NCI-H146 treated with DMSO at 0.1 percent for 48 hours (cell line): ENCODE measurements around the gene MYBPHL.

ENCODE experiments used
- DNase-seq: peaks from one replicate; lab custom pipeline; 2025; ENCODE audit not compliant: unreplicated experiment; lab: John Stamatoyannopoulos, UW

MYBPHL gene, protein sequence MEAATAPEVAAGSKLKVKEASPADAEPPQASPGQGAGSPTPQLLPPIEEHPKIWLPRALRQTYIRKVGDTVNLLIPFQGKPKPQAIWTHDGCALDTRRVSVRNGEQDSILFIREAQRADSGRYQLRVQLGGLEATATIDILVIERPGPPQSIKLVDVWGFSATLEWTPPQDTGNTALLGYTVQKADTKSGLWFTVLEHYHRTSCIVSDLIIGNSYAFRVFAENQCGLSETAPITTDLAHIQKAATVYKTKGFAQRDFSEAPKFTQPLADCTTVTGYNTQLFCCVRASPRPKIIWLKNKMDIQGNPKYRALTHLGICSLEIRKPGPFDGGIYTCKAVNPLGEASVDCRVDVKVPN

DNA sequence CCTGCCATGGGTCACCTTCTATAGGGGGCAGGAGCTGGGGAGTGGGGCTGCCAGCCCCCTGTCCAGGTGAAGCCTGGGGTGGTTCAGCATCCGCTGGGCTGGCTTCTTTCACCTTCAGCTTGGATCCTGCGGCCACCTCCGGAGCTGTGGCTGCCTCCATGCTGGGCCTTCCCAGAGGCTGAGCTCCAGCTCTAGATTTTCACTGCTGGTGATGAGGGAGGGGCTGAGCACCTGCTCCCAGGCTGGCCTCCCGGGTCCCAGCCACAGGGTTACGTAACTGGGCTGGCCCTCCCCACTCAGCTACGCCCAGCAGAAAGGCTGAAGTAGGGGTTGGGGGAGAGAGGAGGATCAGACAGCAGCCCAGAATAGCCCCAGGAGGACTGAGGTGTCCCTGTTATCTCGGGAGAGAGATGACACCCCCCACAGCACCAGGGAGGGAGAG, at the start of gene MYBPHL:
TSS of gene MYBPHL (minus strand) at position 180 of the 442 bp plus-strand sequence. CDS start at position 160, 20 bp downstream.
- no peak for DNase-seq

DNA sequence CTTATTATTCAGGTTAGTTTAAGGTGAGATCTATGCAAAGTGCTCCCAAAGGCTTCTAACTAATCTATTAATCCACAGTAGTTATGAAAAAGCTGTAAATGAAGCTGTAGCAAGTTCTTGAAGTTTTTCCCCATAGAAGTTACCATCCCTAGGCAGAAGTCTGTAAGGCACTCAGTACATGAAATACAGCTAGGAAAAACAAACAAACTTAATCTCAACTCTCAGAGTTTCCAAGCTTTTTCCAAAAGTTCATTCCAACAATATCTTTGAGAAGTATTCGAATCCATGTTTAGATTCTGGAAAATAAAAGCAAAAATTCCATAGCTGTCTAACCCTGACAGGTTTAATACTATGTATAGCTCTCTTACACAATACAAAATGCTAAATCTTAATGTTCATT, 49.7 kb upstream of the MYBPHL start:
- no peak for DNase-seq

DNA sequence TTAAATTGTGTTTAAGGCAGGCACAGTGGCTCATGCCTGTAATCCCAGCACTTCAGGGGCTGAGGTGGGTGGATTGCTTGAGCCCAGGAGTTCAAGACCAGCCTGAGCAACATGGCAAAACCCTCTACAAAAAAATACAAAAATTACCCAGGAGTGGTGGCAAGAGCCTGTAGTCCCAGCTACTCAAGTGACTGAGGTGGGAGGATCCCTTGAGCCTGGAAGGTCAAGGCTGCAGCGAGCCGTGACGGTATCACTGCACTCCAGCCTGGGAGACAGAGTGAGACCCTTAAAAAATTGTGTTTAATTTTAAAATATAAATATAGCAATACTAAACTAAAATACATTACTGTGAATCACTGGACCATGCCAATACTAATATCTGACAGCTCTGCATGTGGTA, 48.1 kb upstream of the MYBPHL start:
- no peak for DNase-seq

DNA sequence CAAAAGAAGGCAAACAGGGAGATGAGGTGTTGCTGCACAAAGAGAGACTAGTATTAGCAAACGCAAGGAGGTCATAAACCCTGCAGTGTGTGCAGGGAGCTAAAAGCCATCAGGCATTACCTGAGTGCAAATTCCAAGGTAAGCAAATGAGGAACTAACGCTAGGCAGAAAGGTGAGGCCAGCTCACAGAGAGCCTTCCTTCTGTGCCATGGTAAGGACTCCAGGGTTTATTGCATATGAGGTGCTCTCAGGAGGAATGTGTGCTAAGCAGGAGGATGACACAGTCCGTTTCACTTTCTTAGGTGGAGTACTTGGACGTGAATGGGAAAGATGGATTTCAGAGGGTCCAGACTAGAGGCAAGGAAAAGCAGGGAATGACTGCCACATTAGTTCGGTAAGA, 44.6 kb upstream of the MYBPHL start:
- no peak for DNase-seq

DNA sequence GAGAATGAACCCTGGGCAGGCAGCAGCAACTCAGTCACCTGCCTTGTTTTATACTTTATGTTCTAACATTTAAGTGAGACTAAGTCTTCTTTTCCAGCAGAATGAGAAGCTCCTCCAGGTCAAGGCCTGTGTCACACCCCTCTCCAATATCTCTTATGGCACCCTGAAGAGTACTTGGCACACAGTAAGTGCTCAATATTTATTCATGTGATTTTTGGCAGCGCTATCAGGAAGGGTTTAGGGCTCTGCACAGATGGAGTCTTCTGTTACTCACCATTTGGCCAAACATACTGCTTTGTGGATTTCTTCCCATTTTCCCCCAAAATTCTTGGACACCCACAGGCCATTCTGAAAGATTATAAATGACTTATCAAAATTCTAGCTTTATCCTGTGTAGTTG, 43.8 kb upstream of the MYBPHL start:
- no peak for DNase-seq

DNA sequence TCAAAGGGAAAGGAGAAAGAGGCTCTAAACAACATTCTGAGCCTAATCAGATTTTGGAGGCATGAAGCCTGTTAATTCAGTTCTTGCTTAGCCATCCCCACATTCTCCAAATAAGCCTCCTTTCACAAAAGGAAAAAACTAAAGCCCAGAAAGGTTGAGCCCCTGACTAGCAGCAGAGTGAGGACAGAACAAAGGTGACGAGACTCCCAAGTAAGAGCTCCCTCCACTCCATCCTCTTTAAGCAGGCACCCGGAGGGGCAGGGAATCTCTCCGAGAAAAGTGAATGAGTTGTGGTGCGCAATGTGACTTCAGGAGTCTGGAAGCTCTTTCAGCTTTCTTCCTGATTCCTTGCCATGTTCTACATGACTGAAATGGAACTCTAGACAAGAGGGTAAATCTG, 43.4 kb upstream of the MYBPHL start:
- DNase-seq, result no peak

DNA sequence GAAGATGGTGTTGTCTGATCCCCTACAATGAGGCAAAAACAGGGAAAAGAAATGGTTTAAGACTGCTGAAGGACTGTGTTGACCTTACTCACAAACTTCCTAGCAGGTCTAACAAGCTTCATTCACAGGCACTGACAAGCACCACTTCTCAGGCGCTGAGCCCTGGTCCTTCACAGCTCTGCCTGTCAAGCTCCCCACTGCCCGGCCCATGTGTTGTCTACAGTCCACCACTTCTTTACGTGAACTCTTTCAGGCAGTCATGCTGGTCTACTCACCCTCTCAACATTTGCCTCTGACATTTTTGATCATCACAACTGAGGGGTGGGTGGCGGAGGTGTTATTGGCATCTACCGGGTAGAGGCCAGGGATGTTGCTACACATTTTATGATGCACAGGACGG, 40.7 kb upstream of the MYBPHL start:
- DNase-seq, result no peak

DNA sequence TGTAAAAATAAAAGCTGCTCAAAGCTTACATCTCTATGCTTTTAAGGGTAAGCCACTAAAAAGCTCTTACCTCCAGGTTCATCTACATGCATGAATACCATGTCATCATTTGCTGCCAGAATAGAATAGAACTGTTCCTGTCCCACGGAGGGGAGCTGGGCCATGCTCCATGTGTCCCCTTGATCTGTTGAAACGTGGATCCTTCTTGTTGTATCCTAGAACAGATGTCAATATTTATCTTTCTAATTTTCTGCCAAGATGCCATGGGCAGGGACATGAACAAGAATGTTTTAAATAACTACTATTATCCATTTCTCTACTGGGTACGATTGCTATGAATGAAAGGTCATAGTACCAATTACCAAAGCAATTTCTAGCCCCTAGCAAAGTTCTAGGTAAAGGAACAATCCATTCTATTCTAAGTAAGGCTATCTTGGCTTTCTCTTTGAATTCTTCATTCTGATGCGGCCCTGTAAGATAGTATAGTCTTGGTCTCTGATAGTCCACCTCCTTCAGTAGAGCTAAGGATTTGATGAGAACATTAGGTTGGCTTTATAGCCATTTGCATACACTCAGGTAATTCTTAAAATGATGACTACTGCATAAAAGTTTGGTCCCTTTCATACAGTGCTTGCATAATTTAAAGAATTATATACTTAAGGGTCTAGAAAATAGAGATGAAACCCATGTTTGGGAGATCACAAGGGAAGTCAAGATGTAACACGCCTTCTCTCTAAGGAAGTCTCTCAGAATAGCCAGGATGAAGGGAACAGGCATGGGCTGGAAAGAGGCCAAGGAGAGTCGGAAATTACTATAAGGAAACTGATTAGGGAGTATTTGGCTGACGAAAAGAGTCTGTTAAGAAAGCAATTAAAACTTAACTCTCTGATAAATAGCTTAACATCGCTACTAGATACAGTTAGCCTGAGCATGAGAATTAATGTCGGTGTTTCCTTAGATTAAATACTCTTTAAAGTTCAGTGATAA, 35.4 kb upstream of the MYBPHL start:
- no peak for DNase-seq

DNA sequence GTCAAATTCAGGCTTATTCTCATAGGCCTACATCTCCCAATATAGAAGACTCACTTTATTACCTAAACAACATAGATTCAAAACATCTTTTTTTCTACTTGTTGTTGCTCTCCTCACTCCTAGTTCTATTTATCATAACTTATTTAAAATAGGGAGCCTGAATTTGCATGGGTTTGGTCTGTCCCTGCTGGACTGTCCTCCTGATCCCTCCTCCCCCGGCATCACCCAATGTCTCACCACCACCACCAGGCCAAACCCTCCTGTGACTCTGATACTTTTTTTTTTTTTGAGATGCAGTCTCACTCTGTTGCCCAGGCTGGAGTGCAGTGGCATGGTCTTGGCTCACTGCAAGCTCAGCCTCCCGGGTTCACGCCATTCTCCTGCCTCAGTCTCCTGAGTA, 31.8 kb upstream of the MYBPHL start:
- no peak for DNase-seq

DNA sequence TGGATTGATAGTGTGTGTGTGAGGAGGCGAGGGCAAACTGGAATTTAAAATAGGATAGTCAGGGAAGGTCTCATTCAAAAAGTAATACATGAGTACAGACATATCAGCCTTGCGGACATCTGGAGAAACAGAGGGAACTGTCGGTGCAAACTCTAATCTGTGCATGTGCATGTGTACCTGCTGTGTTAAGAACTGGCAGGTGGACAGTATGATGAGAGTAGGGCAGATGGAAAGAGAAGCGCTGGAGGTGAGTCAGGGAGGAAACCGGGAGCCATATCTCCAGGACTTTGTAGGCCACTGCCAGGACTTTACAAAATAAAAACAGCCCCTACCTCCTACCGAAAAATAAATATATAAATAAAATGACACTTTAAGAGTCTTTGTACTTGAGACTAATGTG, 31.3 kb upstream of the MYBPHL start:
- DNase-seq, result no peak

DNA sequence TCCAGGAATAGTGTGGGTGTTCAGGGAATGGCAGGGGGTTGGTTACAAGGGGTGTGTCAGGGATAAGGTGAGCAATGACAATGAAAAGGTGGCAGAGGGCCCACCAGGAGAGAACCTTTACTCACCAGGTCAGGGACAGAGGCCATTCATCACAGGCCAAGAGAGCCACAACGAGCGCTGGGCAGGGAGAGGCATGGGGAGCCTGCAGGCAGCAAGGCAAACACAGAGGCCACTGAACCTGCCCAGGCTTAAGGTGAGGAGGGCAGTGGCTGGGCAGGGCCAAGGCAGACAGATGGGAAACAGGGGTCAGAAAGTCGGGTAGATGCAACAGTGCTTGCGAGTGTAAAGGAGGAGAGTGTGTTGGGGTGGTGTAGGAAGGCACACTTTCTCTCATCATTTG, 28.3 kb upstream of the MYBPHL start:
- DNase-seq, result no peak

DNA sequence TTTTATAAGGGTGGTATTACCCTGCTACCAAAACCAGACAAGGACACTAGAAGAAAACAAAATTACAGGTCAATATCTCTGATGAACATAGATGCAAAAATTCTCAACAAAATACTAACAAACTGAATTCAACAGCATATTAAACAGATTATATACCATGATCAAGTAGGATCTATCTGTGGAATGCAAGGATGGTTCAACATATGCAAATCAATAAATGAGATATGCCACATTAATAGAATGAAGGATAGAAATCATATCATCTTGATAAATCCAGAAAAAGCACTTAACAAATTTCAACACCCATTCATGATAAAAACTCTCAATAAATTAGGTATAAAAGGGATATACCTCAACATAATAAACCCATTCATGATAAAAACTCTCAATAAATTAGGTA, 24.3 kb upstream of the MYBPHL start:
- DNase-seq, result no peak

DNA sequence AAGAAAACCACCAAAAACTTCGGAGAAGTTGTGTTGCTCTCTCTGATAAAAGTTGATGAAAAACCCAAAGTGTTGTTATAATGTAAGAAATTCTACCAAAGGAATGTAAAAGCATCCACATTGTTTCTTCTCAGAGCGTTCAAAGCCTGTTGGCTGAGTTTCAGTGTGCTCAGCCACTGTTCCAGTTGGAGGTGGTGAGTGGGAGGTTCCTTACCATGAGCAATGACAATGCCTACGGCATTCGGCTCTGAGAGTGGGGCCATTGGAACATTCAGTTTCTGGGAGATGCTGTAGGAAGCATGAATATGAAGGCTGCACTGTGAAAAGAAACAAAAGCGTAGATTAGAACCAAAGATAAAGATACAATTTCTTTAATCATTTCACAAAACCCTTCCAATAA, 20.5 kb upstream of the MYBPHL start:
- DNase-seq, result no peak

DNA sequence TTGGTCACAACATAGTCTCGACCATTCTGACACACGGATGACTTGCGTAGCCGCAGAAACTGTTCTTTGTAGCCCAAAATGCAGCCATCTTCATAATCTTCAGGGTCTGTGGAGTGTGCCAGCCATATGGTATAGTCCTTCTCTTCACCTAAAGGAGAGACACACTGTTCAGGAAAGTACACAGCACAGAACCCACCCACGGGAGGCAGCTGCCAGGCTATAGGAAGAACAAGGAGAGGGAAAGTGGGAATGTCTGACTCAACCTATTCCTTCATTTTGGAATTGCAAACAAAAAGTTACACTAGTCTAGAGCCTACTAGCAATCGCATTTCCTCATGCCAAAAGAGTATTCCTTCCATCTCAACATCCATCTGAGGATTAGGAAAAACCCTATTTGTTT, 16.2 kb upstream of the MYBPHL start:
- DNase-seq, result no peak

DNA sequence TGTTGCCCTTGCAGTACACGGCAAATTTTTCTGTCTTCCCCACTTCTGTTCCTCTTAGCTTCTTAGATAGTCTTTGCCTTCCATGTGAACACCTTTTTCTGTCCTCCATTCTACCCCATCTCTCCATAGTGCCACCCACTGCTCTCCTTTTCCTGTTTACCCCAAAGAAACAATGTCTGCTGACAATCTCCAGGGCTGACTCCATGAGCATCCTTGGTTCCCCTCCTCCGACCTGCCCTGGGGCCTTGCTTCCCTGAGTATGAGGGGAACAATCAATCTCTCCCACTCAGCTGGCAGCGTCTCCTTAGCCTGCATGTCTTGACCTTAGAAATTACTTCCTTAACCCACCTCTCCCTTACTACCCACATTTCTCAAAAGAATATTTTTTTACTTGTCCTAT, 12.3 kb upstream of the MYBPHL start:
- DNase-seq, result no peak

DNA sequence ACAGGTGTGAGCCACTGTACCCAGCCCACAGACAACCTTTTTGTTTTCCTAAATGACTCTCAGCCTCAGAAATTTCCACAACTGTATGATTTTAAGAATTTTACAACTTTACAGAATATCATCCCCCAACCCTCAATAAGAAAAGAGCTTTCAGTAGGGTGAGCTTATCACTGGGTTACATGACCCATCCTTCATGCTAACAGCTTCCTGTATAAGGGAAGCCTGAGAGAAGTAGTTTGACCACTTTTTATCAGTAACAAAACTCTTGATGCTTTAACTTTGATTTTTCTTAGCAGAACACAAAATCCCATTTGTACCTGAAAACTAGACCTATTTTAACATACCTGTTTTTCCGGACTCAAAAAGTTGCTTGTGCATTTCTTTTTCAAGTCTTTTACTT, 9.7 kb upstream of the MYBPHL start:
- DNase-seq, result no peak

DNA sequence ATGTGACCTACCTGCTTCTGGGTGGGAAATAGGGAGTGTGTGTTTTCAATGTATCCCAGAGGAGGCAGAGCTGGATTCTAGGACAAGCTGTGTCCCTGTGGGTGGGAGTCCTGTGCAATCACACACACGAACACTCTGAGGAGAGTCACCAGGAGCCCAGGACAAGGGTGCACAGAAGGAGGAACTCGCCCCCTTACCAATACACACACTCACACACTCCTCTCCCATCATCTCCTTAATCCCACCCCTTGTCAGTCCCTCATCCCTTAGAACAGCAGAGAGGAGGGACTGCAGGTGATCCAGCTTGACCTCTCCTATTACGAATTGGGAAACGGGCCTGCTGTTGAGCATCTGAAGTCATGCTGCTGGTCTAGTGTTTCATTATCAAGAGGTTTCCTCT, 8.5 kb upstream of the MYBPHL start:
- DNase-seq, result no peak

DNA sequence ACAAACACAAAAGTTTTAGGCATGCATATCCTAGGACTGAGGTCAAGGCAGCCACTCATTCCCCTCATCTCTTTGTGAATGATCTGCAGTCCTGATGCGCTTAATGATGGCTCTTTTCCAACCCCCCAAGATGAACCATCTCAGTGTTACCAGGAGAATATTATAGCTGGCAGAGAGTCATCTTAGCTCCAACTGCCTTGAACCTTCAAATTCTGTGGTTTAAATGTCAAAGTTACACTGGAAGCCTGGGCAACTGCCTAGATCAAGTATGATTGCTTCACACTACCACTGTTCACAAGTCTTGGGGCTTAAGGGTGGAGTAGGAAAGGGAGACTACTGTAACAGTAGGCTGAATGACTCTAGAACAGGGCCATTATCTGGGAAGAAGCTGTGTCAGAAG, 8.0 kb upstream of the MYBPHL start:
- DNase-seq, result no peak

DNA sequence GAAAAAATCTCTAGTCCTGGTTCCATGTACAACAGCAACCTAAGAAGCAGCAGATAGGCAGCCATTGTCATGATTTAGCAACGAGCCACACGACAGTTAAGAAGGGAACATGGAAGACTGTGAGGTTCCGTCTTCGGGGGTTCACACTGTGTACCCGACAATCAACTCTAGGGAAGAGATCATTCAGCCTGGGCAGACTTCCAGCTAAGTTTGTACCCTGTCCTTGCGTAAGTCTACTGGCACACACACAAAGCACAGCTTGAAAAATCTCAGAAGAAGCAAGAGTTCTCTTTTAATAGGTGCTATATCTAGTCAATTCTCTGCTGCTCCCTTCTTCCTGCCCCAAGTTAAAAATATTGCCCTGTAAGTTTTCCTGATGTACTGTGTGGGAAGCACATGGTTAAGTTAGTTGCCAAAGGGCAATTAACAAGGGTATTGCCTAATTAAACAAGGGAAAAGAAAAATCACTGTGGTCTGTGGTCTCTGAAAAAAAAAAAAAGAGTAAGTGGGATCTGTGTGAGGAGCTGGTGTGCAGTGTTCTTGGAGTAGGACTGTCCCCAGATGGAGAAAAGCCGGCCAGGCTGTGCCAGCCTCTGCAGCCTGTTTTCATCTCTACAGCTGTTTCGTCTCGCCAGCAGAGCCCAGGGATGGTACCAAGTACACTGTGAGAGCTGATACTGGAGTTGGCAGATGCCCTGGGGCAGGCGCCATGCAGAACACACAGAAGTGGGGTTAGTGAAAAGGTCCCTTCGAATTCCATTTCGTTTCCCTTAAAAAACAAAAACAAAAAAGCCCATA, 6.4 kb upstream of the MYBPHL start:
- no peak for DNase-seq

DNA sequence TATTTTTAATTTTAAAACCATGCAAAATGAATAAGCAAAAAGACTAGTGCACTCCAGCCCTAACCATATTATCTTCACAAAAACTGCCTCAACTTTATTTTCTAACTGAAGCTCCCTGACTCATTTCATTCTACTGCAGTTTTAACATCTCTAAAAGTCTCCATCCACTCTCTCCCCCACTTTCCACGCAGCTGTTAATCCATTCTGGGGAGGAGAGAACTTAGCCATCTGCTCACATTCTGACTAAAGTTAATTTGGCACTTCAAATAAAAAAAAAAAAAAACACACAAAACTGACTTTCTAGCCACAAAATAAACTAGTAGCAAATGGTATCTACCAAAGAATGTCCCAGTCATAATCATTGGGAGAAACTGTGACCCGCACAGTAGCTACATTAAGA, 5.4 kb upstream of the MYBPHL start:
- DNase-seq, result no peak

DNA sequence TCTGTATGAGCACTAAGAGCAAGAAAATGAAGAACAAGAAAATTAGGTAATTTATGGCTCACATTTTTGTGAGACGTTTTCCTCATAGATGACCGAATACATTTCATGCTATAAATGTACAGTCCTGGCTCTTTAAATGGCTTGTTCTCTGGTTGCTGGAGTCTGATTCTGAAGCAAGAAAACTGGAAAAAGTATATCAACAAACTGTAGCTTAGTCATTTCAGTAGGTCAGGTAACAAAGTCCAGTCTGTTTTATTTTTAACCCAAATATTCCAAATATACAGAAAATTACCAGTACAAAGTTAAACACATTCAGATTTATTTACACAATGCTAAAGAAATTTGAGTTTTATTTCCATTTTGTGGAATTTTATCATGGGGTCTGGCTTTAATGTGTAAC, 2.5 kb upstream of the MYBPHL start:
- DNase-seq, result no peak
